H7 (cell line): ENCODE measurements around the gene KDSR. TPM values are rescaled to one million over a fixed set of nuclear protein-coding genes. Genes with fewer than 3 reads are reported as not detected.

Experiments used
- DNase-seq: peaks from one replicate; pipeline ENCODE4 v3.0.0; 2012
- H3K27me3 ChIP-seq: 2 replicates; pipeline ENCODE4 v1.6.0; 2011; ENCODE audit warnings: mild to moderate bottlenecking, low read length; ENCODE audit not compliant: control insufficient read depth, insufficient read depth
- H3K36me3 ChIP-seq: replicated peaks from 2 replicates; pipeline ENCODE4 v1.5.1; 2011; ENCODE audit warnings: low read length; ENCODE audit not compliant: control insufficient read depth, insufficient read depth
- H3K4me3 ChIP-seq: 2 replicates; pipeline ENCODE4 v1.5.1; 2011; ENCODE audit warnings: low read depth, mild to moderate bottlenecking, control low read depth, low read length, moderate library complexity; ENCODE audit not compliant: insufficient read depth
- total RNA-seq: library from RNA; depleted of rRNA; stranded (reverse); fragments of >200 nt; shearing (Covaris generic); gene quantifications from 2 replicates; pipeline ENCODE4 v1.2.3, GENCODE V29; 2014

KDSR gene
- total RNA-seq, 1 experiment from 2014 or later, result 23.9 TPM

DNA sequence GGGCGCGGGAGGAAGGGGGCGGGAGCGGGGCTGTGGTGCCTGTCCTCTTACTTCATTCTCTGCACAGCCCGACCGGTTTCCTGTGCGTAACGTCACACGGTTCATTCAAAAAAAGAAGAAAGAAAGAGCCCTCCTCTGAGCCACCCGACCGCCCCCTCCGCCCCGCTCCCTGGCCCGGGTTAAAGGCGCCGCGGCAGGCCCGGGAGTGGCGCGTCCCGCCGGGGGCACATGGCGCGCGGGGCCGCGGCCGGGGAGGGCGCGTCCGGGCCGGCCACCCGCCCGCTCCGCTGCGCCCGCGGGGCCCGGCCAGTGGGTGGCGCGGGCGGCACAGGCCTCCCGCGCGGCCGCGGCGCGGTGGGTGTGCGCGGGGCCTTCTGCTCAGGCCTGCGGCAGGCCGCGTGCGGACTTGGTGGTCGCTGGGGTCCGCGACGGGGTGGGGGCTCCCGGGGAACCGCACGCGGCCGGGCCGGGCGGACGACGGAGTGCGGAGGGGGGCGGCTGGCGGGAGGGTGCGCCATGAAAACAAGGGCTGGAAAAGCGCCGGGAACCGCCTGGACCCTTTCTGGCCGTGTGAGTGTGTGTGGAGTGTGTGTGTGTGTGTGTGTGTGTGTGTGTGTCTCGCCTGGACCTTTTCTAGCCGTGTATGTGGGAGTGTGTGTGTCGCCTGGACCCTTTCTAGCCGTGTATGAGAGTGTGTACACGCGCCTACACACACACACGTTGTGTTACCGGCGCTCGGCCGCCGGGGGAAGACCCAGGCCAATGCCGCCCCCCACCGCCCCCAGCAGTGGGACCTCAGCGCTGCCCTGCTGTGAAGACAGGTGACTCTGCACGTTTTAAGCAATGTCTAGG is 46.7 kb downstream of the KDSR start:
- H3K36me3 ChIP-seq, result no peaks in the 10 kb centered on the region
- H3K4me3 ChIP-seq, result peak overlapping the region; percentile 61
- H3K27me3 ChIP-seq, result peaks cover 28% of the 10 kb centered on the region
- peak; percentile 89 for DNase-seq

DNA sequence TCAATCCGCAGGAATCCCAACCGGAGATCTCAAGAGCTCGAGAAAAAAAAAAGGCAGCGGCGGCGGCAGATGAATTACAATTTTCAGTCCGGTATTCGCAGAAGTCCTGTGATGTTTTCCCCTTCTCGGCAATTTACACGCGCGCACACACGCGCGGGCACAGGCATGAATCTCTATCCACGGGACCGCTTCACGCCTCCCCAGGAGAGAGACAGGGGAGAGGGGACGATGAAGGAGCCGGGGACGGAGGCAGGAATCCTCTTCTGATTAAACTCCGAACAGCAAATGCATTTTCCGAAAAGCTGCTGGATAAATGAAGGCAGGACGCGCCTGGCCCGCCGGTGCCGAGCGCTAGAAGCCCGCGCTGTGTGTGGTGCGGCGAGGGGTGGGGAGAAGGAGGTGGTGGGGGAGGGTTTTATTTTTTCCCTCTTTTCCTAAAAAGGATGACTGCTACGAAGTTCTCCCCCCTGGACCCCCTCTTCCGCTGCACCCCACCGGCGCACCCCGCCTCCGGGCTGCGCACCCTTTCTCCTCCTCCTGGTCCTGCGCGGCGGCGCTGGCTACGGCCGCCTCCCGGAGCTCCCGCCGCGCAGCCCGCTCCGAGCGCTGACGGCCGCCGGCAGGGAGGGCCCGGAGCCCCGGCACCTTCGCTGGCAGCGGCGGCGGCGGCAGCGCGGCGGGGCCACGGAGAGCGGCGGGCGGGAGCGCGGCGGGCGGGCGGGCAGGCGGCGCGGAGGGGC is 47.5 kb downstream of the KDSR start, which contains the start of gene BCL2:
Gene BCL2 (minus strand): TSS at position 387 of the 740 bp plus-strand sequence.
- peak; percentile 44 for DNase-seq
- peak within 1 kb of the TSS; percentile 61 for H3K4me3 ChIP-seq
- H3K27me3 ChIP-seq, result peaks cover 28% of the 10 kb centered on the region
- no peaks in the 10 kb centered on the region for H3K36me3 ChIP-seq

DNA sequence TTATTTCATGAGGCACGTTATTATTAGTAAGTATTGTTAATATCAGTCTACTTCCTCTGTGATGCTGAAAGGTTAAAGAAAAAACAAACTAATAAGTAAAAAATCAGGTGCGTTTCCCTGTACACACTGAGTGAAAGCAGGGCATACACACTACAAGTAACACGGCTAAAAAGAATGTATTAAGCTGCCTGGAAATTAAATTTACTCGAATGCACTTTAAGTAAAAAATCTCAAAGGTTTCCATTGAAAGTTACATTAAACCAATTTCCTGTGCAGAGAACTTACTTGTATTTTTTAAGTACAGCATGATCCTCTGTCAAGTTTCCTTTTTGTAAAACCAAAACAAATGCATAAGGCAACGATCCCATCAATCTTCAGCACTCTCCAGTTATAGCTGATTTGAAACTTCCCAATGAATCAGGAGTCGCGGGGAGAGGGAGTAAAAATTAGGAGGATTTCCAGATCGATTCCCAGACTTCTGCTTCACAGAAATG is 48.1 kb downstream of the KDSR start:
- Histone ChIP-seq H3K4me3 (peak overlapping the region; percentile 61), H3K27me3 (peaks cover 28% of the 10 kb centered on the region), H3K36me3 (no peaks in the 10 kb centered on the region)
- DNase-seq, result no peak

DNA sequence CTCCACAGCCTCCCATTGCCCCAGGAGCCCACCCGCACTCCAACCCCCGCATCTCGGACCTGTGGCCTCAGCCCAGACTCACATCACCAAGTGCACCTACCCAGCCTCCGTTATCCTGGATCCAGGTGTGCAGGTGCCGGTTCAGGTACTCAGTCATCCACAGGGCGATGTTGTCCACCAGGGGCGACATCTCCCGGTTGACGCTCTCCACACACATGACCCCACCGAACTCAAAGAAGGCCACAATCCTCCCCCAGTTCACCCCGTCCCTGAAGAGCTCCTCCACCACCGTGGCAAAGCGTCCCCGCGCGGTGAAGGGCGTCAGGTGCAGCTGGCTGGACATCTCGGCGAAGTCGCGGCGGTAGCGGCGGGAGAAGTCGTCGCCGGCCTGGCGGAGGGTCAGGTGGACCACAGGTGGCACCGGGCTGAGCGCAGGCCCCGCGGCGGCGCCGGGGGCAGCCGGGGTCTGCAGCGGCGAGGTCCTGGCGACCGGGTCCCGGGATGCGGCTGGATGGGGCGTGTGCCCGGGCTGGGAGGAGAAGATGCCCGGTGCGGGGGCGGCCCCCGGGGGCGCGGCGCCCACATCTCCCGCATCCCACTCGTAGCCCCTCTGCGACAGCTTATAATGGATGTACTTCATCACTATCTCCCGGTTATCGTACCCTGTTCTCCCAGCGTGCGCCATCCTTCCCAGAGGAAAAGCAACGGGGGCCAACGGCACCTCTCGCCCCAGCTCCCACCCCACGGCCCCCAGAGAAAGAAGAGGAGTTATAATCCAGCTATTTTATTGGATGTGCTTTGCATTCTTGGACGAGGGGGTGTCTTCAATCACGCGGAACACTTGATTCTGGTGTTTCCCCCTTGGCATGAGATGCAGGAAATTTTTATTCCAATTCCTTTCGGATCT is 48.8 kb downstream of the KDSR start:
- H3K36me3 ChIP-seq, result no peaks in the 10 kb centered on the region
- H3K27me3 ChIP-seq, result peaks cover 28% of the 10 kb centered on the region
- DNase-seq, result peak; percentile 86
- peak overlapping the region; percentile 22; the same call in 1 of the 2 replicates for H3K4me3 ChIP-seq

DNA sequence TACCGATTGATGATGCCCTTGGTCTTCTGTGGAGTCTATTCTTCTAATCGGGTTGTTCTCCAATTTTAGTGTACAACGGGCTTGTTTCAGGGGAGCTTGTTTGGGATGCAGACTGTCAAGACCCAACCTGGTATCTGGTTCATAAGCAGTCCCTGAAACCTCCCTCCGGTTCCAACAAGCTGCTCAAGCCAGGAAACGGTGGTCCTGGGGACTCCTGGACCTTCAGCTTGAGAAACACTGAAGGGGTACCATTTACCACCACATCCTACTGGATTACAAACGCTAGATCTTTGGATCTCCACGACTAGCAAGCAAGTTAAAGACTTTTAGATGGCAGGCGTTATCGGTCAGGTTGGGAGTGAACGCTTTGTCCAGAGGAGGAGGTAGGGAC is 49.5 kb downstream of the KDSR start:
- Histone ChIP-seq H3K36me3 (no peaks in the 10 kb centered on the region), H3K27me3 (peaks cover 28% of the 10 kb centered on the region), H3K4me3 (no peak overlapping the region)
- no peak for DNase-seq

DNA sequence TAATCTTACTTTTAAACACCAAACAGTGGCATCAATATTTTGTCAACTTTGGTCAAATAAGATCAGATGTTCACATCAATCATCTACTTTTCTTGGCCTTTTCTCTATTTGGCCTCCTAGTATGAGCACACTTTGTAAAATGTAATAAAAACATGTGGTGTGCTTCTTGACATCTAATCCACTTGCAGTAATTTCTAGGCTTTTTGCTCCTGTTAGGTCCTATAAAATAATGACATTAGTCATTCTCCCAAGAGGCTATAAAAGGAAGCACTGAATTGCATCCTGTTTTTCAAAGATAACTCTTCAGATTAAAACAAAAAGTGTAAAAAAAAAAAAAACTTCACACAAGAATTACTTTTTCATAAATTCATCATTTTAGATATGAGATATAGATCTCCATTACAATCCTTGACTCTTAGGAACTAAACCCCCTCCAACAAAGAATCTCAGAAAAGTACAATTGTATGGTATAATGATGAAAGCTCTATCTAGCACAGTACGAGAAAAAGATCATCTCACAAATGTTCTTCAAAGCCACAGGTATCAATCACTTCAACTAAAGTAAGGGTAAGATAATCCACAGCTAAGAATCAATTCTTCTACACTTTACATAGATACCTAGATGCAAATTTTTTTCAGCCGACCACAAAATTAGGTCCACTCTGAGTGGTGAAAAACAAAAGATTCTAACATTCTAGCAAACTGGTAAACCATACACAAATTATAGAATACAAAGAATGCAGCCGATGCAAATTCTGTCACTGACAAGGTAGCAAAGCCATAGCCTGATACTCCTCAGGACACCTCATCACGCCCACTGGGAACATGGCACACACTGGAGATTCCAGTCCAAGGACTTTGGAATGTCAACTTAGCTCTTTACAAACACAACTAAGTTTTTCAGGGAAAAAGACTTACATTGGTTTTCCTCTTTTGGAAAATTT is 50.1 kb downstream of the KDSR start:
- no peak for DNase-seq
- H3K36me3 ChIP-seq, result no peaks in the 10 kb centered on the region
- peaks cover 28% of the 10 kb centered on the region for H3K27me3 ChIP-seq
- no peak overlapping the region for H3K4me3 ChIP-seq

DNA sequence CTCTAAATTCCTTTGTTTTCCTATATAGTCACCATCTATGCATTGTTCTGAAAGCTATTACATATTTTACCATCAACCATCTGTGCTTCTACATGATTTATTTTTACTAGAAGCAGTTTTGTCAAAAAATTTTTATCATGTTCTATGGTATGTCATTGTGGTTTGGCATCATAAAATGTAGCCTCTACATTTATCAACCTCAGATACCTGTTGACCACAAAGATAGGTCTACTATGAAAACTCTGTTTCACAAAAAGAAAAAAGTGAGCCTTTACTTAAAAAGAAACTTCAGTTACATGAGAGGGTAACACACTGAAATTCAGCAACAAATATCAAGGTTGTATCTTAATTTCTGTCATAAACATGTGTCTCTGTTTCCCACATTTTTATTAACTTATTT is 51.1 kb downstream of the KDSR start:
- DNase-seq, result no peak
- no peaks in the 10 kb centered on the region for H3K36me3 ChIP-seq
- H3K27me3 ChIP-seq, result peaks cover 27% of the 10 kb centered on the region
- H3K4me3 ChIP-seq, result no peak overlapping the region

DNA sequence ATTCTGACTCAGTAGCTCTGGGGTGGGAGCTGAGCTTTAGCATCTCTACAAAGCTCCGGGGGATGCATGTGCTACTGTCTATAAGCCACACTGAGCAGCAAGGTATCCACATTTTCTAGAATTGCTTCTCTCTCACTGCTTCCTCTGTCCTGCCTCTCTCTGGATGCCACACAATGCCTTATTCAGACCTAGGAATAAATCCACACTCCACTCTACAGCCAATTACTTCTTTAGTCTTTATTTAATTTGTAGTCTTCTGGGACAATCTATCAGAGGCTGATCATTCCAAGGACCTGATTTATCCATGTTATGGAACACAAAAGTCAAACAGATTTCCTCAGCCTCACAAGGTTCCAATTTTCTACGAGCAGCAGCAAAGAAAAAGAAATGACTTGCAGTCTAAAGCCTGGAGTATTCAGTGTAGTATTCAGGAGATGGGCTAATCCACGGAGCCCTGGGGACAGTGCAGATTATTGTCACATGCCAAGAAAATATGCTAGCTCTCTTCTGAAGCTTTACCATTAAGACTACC is 51.8 kb downstream of the KDSR start:
- Histone ChIP-seq H3K4me3 (no peak overlapping the region), H3K36me3 (no peaks in the 10 kb centered on the region), H3K27me3 (peaks cover 23% of the 10 kb centered on the region)
- DNase-seq, result no peak

DNA sequence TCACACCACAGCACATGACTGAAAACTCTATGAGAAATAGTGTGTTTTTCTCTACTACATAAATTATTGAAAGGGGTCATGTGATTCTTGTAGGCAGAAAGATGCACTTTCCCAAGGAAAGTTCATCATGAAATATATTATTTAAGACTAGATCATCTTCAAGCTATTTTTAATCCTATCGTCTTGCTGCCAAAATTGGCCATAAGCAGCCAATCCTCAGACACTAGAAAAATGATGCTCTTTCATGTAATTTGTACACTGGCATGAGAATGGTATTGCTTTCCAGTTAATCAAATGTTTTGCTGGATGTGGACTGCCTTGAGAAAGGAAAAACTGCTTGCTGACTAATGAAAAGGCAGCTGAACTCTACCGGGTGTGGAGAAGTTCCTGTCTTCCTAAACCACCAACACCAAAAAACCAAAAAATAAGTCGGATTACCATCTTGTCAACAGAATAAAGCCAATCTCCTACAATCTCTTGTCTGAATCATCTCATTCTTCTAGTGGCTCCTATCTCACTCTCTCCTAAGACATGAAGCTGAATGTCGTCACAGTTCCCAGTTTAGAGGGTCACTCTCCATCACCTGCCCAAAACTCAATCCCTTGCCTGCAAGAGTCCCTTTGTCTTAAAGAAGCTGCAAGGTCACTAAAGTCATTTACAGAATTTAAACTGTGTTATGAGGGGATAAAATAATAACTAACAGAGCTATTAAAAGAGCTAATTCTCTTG is 52.8 kb downstream of the KDSR start:
- H3K27me3 ChIP-seq, result peaks cover 19% of the 10 kb centered on the region
- no peak for DNase-seq
- no peak overlapping the region for H3K4me3 ChIP-seq
- no peaks in the 10 kb centered on the region for H3K36me3 ChIP-seq

DNA sequence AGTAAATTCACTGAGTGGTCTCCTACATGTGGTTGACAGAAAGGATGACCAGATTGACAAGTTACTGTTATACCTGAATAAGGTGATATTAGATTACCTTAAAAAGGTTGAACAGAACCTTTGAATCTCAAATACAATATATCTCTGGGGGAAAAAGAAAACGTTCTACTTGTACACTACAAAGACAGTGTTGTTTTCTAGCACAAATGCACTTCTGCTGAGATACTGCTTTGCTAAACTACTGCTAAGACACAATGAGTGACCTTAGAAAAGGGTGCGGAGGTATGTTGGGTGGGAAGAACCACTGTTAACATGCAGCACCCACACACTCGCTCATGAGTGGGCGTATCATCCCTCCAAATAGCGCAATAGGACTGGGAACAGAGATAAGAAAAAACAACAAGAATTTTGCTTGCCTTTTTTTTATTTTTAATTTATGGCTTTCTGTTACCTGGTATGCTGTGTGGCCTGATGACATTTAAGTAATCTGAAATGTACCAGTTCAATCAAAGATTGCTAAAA is 53.5 kb downstream of the KDSR start:
- Histone ChIP-seq H3K27me3 (peaks cover 12% of the 10 kb centered on the region), H3K4me3 (no peak overlapping the region), H3K36me3 (no peaks in the 10 kb centered on the region)
- DNase-seq, result no peak

DNA sequence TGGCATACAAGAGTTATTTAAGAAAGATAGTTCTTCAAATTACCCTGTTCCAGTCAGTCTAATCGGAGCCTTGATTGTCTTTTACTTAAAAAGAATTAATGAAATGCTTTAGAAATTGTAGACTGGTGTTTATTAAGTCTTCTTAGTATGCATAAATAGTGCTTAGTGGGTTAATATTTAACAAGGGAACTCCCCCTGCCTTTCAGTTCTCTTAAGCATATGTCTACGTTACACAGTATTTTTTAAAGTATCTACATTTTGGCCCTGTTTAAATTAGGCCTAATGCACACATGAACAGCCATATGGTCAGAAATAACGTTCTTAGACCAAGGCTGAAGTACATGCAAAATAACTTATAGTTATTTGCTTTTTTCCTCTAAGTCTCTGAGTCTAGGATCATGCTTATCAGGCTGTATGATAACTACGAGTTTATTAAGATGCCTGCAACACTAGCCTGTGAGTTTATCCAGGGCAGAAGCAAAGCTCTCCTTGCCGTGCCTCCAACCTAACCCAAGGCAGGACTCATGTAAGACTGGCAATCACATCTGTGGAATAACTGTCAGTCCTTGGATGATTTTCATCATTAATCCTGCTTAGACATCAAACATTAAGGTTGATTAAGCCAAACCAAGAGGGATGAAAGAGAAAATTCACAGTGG is 54.1 kb downstream of the KDSR start:
- Histone ChIP-seq H3K27me3 (peaks cover 6% of the 10 kb centered on the region), H3K4me3 (no peak overlapping the region), H3K36me3 (no peaks in the 10 kb centered on the region)
- no peak for DNase-seq

DNA sequence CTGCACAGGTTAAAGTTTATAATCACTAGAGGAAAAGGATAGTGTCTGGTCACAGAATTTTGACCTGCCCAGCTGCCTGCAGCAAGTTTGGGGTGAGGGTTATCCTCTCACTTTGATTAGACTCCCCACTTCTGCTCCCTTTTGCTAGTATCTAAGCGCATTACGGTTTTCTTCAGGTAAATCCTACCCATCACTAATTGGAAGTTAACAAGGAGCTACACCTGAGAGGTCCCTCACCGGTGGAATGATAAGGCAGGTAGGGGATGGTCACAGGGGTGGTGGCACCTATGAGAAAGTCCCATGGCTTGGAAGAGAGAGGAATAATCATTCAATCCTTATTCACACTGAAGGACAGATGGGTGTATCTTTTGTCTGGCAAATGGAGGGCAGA is 55.0 kb downstream of the KDSR start:
- Histone ChIP-seq H3K27me3 (no peaks in the 10 kb centered on the region; the same call in 1 of the 2 replicates), H3K36me3 (no peaks in the 10 kb centered on the region), H3K4me3 (no peak overlapping the region)
- no peak for DNase-seq
